K562 (cell line): ENCODE results near the gene SLC25A11. TPM values are rescaled to one million over a fixed set of nuclear protein-coding genes. Genes with fewer than 3 reads are reported as not detected.

ENCODE experiments used
- ATAC-seq: fragments of 200-7000 bp; cut with Tn5 transposase; 3 replicates; pipeline ENCODE4 v1.9.1; 2020; ENCODE audit warnings: moderate library complexity
- BruUV-seq: library from RNA; stranded (reverse); fragments of 400-500 nt; replicated peaks from 2 replicates; lab custom pipeline; 2021; lab: Mats Ljungman, UMichigan
- CTCF ChIA-PET: fragments of 300-600 bp; formaldehyde crosslinking; extraction: SDS; loops from one replicate; lab custom pipeline; 2021; ENCODE audit warnings: low intra/inter-chr PET ratio; lab: Yijun Ruan, JAX
- POLR2A ChIA-PET: fragments of 300-600, 350-650 bp; sonication (Branson Sonifier 250); formaldehyde crosslinking; extraction: SDS; loops from one replicate; lab custom pipeline; 2021; ENCODE audit warnings: antibody characterized with exemption, inconsistent platforms; lab: Yijun Ruan, JAX
- DNase-seq, 4 experiments: peaks; one replicate each; pipeline versions ENCODE4 v3.0.0 to v3.0.0-alpha.2; 2011 to 2018; ENCODE audit warnings: low spot score in 3 of 4, mixed read lengths in 3 of 4; ENCODE audit errors: extremely low read depth in 1 of 4
- FAIRE-seq: peaks from 2 replicates; lab custom pipeline; 2011; peaks lifted over from hg19 to GRCh38; lab: Jason Lieb, UNC
- H2AFZ ChIP-seq: 2 replicates; pipeline ENCODE4 v1.6.0; 2011; ENCODE audit warnings: low read depth, low read length, control low read depth, inconsistent platforms
- H3K27ac ChIP-seq: fragments of 200-600 bp; 3 replicates; pipeline ENCODE4 v1.8.0; 2011; ENCODE audit warnings: low read depth, mild to moderate bottlenecking, control low read depth, inconsistent platforms, low read length, moderate library complexity, mixed read lengths; ENCODE audit errors: extremely low read depth
- H3K27me3 ChIP-seq, 2 experiments: fragments of 300-600 bp in 1 of 2; 2 replicates in 1 of 2; 3 replicates in 1 of 2; pipeline versions ENCODE4 v1.6.0 to v1.8.0; 2011; ENCODE audit warnings: inconsistent platforms in 2 of 2, low read length in 2 of 2, mild to moderate bottlenecking in 1 of 2, mixed read lengths in 1 of 2, moderate library complexity in 1 of 2; ENCODE audit not compliant: control insufficient read depth in 2 of 2, insufficient read depth in 2 of 2
- H3K36me3 ChIP-seq: fragments of 300-600 bp; 3 replicates; pipeline ENCODE4 v1.8.0; 2011; ENCODE audit warnings: mild to moderate bottlenecking, low read length, inconsistent platforms; ENCODE audit not compliant: control insufficient read depth, insufficient read depth
- H3K4me1 ChIP-seq, 2 experiments: fragments of 200-600 bp in 1 of 2; replicated peaks in 1 of 2; 2 replicates in 1 of 2; 3 replicates in 1 of 2; pipeline versions ENCODE4 v1.5.1 to v1.8.0; 2011; ENCODE audit warnings: inconsistent platforms in 2 of 2, low read length in 2 of 2, mild to moderate bottlenecking in 1 of 2, mixed read lengths in 1 of 2, moderate library complexity in 1 of 2; ENCODE audit not compliant: control insufficient read depth in 2 of 2, insufficient read depth in 2 of 2
- H3K4me2 ChIP-seq: 2 replicates; pipeline ENCODE4 v1.6.1; 2011; ENCODE audit warnings: low read length, control low read depth, inconsistent platforms, mixed read lengths; ENCODE audit not compliant: insufficient read depth
- H3K4me3 ChIP-seq: fragments of 200-600 bp; sonication (generic), shearing (Covaris generic); 2 replicates; pipeline ENCODE4 v1.5.1; 2016; ENCODE audit warnings: control low read depth, inconsistent platforms
- H3K79me2 ChIP-seq: fragments of 200-600 bp; 3 replicates; pipeline ENCODE4 v1.8.0; 2011; ENCODE audit warnings: low read length, inconsistent platforms; ENCODE audit not compliant: control insufficient read depth, insufficient read depth
- H3K9ac ChIP-seq, 2 experiments: 2 replicates each; pipeline versions ENCODE4 v1.6.0 to v1.6.1; 2011; ENCODE audit warnings: low read depth in 2 of 2, low read length in 2 of 2, control low read depth in 1 of 2, inconsistent platforms in 1 of 2, mild to moderate bottlenecking in 1 of 2, mixed read lengths in 1 of 2; ENCODE audit not compliant: insufficient read depth in 1 of 2
- H3K9me1 ChIP-seq: one replicate; pipeline ENCODE4 v1.6.0; 2011; ENCODE audit warnings: inconsistent platforms, mild to moderate bottlenecking, low read length, moderate library complexity; ENCODE audit not compliant: control insufficient read depth, insufficient read depth
- H3K9me3 ChIP-seq: replicated peaks from 2 replicates; pipeline ENCODE4 v1.5.1; 2011; ENCODE audit warnings: low read depth, low read length, inconsistent platforms; ENCODE audit not compliant: control insufficient read depth, insufficient read depth
- H4K20me1 ChIP-seq: replicated peaks from 2 replicates; pipeline ENCODE4 v1.6.1; 2011; ENCODE audit warnings: low read length, inconsistent platforms, mixed read lengths; ENCODE audit not compliant: control insufficient read depth, insufficient read depth
- BRCA1 ChIP-seq, 2 experiments: fragments of 450-650 bp in 1 of 2; sonication (generic) in 1 of 2; formaldehyde crosslinking in 1 of 2; IDR thresholded peaks; 2 replicates each; pipeline versions ENCODE4 v1.5.0 to v1.6.1; 2017 to 2020; ENCODE audit warnings: mild to moderate bottlenecking in 1 of 2, missing genetic modification reagents in 1 of 2
- POLR2AphosphoS5 ChIP-seq: IDR thresholded peaks from 2 replicates; pipeline ENCODE4 v1.6.1; 2011; ENCODE audit warnings: mild to moderate bottlenecking, low read depth, low read length, moderate library complexity; ENCODE audit not compliant: control insufficient read depth, insufficient read depth
- WGBS: fragments of 100-300 bp; shearing (Covaris generic); methylation state at CpG from one replicate; pipeline ENCODE4 v1.1.6; 2016; ENCODE audit warnings: low coverage, mixed read lengths; ENCODE audit not compliant: insufficient coverage; ENCODE audit errors: missing lambda C conversion rate; 5-methylcytosine and 5-hydroxymethylcytosine counted together
- in situ Hi-C: fragments of 300-500 bp; cut with MboI; formaldehyde crosslinking; loops from 4 replicates; pipeline ENCODE4 v1.15.0; 2018; ENCODE audit warnings: inconsistent platforms, mixed read lengths
- intact Hi-C: fragments of 100-400 bp; cut with micrococcal nuclease; formaldehyde crosslinking; loops from 2 replicates; pipeline ENCODE4 v1.14.2; 2022
- polyA plus RNA-seq, 8 experiments: library from polyadenylated mRNA; depleted of rRNA in 4 of 8; stranded (reverse) in 5 of 8; unstranded in 3 of 8; fragments of >200 nt; fragmentation: Nextera tagmentation in 2 of 8; fragmentation: Illumina TruSeq in 1 of 8; extraction: Ambion mirVana in 2 of 8; extraction: Trizol in 1 of 8; gene quantifications; 2 replicates each; pipeline versions ENCODE4 v1.2.1 to v1.2.3, GENCODE V29; 2011 to 2014; ENCODE audit warnings: inconsistent platforms in 1 of 8, missing spikeins in 1 of 8
- total RNA-seq, 7 experiments: library from RNA; depleted of rRNA in 6 of 7; stranded (reverse); fragments of >200 nt in 6 of 7; fragmentation: Illumina TruSeq in 2 of 7; extraction: Trizol in 2 of 7; gene quantifications; 2 replicates each; pipeline versions ENCODE4 v1.2.1 to v1.2.3, GENCODE V29; 2011 to 2021; ENCODE audit warnings: low replicate concordance in 1 of 7
- TF ChIP-seq, protein P1 (sequence below): fragments of 200-600 bp; sonication (generic); IDR thresholded peaks from one replicate; pipeline ENCODE4 v1.6.1; 2012; ENCODE audit warnings: mild to moderate bottlenecking, low read depth, low read length, inconsistent platforms
- TF ChIP-seq, protein P2 (sequence below): fragments of 200-800 bp; sonication (Bioruptor generic); IDR thresholded peaks from 2 replicates; pipeline ENCODE4 v1.6.1; 2017; ENCODE audit warnings: missing genetic modification characterization, missing compliant biosample characterization
- TF ChIP-seq, protein P3 (sequence below): fragments of 250-450 bp; sonication (Bioruptor Pico); IDR thresholded peaks from 2 replicates; pipeline ENCODE4 v1.5.1; 2021; ENCODE audit warnings: mild to moderate bottlenecking

SLC25A11 gene
- total and polyA plus RNA-seq, 9 of the 15 experiments (the other 6 are each of a cell fraction or from before 2014, with no cell fraction given): 3.1 to 56.7 (median 32.9) TPM

DNA sequence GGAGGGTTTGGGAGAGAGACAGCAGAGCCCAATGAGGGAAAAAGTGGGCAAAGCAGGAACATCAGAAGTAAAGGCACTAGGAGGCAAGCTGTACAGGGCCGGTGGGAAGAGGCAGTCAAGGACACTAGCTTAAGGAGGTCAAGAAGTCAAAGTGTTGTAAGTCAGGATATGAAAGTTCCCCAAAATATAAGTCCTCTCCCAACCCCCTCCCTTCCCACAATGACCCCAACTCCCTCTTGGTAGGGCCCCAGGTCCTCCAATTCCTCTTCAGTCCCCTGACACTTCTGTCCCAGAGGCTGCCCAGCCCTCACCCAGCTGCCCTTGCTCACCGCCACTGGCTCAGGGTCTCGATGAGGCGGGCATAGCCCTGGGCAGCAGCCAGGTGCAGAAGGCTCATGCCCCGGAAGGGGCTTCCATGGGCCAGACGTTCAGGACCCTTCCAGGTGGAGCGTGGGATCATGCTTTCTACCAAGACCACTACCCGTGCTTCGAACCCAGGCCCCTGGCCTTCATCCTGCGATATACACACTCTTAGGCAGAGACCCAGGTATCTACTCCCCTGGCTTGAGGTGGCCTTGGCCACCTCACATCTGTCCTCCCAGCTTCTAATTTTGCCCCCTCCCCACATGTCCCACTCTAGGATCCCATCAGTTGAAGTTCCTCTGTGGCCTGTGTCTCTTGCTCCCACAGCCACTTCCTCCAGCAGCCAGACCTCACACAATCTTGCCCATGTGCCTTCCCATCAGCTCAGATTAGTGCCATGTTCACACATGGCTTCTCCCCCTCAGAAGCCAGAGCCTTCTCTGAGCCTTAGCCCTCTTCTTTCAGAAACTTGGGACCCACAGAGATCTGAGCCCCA is 33.6 kb upstream of the SLC25A11 start:
- in situ Hi-C loops: no loop called here
- ChIA-PET CTCF (no interaction called here), POLR2A (no interaction called here)
- Histone ChIP-seq H3K27me3 (no peaks in the 10 kb centered on the region), H3K9me3 (no peaks in the 10 kb centered on the region), H3K4me1 (peaks cover 11 to 12% of the 10 kb centered on the region in 2 experiments; a peak in 4 of 5 replicates), H3K9me1 (no peaks in the 10 kb centered on the region), H4K20me1 (no peaks in the 10 kb centered on the region), H3K79me2 (peaks cover 9% of the 10 kb centered on the region; the same call in 2 of the 3 replicates), H3K36me3 (peaks cover 85% of the 10 kb centered on the region), H2AFZ (no peak overlapping the region), H3K9ac (peak overlapping the region in 1 of 2 experiments; percentile 52; a peak in 2 of 4 replicates), H3K4me3 (no peak overlapping the region), H3K4me2 (no peak overlapping the region), H3K27ac (no peak overlapping the region)
- ATAC-seq (no peak), FAIRE-seq (no peak), DNase-seq (no peak)
- no TSS peak for BruUV-seq
- intact Hi-C loops: no loop called here
- WGBS: 83% methylated on average over 8 of the region's 10 CpGs
- TF ChIP-seq, protein P1, sequence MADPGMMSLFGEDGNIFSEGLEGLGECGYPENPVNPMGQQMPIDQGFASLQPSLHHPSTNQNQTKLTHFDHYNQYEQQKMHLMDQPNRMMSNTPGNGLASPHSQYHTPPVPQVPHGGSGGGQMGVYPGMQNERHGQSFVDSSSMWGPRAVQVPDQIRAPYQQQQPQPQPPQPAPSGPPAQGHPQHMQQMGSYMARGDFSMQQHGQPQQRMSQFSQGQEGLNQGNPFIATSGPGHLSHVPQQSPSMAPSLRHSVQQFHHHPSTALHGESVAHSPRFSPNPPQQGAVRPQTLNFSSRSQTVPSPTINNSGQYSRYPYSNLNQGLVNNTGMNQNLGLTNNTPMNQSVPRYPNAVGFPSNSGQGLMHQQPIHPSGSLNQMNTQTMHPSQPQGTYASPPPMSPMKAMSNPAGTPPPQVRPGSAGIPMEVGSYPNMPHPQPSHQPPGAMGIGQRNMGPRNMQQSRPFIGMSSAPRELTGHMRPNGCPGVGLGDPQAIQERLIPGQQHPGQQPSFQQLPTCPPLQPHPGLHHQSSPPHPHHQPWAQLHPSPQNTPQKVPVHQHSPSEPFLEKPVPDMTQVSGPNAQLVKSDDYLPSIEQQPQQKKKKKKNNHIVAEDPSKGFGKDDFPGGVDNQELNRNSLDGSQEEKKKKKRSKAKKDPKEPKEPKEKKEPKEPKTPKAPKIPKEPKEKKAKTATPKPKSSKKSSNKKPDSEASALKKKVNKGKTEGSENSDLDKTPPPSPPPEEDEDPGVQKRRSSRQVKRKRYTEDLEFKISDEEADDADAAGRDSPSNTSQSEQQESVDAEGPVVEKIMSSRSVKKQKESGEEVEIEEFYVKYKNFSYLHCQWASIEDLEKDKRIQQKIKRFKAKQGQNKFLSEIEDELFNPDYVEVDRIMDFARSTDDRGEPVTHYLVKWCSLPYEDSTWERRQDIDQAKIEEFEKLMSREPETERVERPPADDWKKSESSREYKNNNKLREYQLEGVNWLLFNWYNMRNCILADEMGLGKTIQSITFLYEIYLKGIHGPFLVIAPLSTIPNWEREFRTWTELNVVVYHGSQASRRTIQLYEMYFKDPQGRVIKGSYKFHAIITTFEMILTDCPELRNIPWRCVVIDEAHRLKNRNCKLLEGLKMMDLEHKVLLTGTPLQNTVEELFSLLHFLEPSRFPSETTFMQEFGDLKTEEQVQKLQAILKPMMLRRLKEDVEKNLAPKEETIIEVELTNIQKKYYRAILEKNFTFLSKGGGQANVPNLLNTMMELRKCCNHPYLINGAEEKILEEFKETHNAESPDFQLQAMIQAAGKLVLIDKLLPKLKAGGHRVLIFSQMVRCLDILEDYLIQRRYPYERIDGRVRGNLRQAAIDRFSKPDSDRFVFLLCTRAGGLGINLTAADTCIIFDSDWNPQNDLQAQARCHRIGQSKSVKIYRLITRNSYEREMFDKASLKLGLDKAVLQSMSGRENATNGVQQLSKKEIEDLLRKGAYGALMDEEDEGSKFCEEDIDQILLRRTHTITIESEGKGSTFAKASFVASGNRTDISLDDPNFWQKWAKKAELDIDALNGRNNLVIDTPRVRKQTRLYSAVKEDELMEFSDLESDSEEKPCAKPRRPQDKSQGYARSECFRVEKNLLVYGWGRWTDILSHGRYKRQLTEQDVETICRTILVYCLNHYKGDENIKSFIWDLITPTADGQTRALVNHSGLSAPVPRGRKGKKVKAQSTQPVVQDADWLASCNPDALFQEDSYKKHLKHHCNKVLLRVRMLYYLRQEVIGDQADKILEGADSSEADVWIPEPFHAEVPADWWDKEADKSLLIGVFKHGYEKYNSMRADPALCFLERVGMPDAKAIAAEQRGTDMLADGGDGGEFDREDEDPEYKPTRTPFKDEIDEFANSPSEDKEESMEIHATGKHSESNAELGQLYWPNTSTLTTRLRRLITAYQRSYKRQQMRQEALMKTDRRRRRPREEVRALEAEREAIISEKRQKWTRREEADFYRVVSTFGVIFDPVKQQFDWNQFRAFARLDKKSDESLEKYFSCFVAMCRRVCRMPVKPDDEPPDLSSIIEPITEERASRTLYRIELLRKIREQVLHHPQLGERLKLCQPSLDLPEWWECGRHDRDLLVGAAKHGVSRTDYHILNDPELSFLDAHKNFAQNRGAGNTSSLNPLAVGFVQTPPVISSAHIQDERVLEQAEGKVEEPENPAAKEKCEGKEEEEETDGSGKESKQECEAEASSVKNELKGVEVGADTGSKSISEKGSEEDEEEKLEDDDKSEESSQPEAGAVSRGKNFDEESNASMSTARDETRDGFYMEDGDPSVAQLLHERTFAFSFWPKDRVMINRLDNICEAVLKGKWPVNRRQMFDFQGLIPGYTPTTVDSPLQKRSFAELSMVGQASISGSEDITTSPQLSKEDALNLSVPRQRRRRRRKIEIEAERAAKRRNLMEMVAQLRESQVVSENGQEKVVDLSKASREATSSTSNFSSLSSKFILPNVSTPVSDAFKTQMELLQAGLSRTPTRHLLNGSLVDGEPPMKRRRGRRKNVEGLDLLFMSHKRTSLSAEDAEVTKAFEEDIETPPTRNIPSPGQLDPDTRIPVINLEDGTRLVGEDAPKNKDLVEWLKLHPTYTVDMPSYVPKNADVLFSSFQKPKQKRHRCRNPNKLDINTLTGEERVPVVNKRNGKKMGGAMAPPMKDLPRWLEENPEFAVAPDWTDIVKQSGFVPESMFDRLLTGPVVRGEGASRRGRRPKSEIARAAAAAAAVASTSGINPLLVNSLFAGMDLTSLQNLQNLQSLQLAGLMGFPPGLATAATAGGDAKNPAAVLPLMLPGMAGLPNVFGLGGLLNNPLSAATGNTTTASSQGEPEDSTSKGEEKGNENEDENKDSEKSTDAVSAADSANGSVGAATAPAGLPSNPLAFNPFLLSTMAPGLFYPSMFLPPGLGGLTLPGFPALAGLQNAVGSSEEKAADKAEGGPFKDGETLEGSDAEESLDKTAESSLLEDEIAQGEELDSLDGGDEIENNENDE: no peak
- no peak for TF ChIP-seq POLR2AphosphoS5
- TF ChIP-seq, protein P2, sequence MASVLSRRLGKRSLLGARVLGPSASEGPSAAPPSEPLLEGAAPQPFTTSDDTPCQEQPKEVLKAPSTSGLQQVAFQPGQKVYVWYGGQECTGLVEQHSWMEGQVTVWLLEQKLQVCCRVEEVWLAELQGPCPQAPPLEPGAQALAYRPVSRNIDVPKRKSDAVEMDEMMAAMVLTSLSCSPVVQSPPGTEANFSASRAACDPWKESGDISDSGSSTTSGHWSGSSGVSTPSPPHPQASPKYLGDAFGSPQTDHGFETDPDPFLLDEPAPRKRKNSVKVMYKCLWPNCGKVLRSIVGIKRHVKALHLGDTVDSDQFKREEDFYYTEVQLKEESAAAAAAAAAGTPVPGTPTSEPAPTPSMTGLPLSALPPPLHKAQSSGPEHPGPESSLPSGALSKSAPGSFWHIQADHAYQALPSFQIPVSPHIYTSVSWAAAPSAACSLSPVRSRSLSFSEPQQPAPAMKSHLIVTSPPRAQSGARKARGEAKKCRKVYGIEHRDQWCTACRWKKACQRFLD (CRISPR knock-in tag): no peak
- no peak for TF ChIP-seq BRCA1 (IDR thresholded peaks at IDR 0.05)
- TF ChIP-seq BRCA1 (CRISPR knock-in tag; IDR thresholded peaks at IDR 0.05): no peak
- TF ChIP-seq, protein P3, sequence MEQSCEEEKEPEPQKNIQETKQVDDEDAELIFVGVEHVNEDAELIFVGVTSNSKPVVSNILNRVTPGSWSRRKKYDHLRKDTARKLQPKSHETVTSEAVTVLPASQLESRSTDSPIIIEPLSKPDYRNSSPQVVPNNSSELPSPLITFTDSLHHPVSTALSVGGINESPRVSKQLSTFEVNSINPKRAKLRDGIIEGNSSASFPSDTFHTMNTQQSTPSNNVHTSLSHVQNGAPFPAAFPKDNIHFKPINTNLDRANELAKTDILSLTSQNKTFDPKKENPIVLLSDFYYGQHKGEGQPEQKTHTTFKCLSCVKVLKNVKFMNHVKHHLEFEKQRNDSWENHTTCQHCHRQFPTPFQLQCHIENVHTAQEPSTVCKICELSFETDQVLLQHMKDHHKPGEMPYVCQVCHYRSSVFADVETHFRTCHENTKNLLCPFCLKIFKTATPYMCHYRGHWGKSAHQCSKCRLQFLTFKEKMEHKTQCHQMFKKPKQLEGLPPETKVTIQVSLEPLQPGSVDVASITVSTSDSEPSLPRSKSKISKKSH: no peak
